SK-N-SH treated with all-trans-retinoic acid at 6 μM for 48 hours (cell line): ENCODE results near the gene MATN4.

Source experiments
- ARNTL ChIP-seq: fragments of 450-650 bp; formaldehyde crosslinking; IDR thresholded peaks from 2 replicates; pipeline ENCODE4 v1.5.0; 2020; ENCODE audit warnings: low read depth, mild to moderate bottlenecking, moderate library complexity, borderline replicate concordance
- CREB5 ChIP-seq: fragments of 250-450 bp; sonication (Bioruptor Pico); IDR thresholded peaks from 2 replicates; pipeline ENCODE4 v1.5.1; 2020; ENCODE audit warnings: low read depth, mild to moderate bottlenecking, moderate library complexity
- CSRNP3 ChIP-seq: fragments of 250-450 bp; sonication (Bioruptor Pico); IDR thresholded peaks from 2 replicates; pipeline ENCODE4 v1.5.1; 2021; ENCODE audit warnings: mild to moderate bottlenecking, moderate library complexity
- OSR1 ChIP-seq: fragments of 250-450 bp; sonication (Bioruptor Pico); IDR thresholded peaks from 2 replicates; pipeline ENCODE4 v1.8.0; 2022; ENCODE audit warnings: moderate library complexity, mild to moderate bottlenecking, inconsistent platforms
- PATZ1 ChIP-seq: fragments of 250-450 bp; sonication (Bioruptor Pico); IDR thresholded peaks from 2 replicates; pipeline ENCODE4 v1.8.0; 2020; ENCODE audit warnings: mild to moderate bottlenecking, moderate library complexity, borderline replicate concordance
- PPARA ChIP-seq: fragments of 250-450 bp; sonication (Bioruptor Pico); IDR thresholded peaks from 2 replicates; pipeline ENCODE4 v1.5.0; 2020; ENCODE audit warnings: mild to moderate bottlenecking, borderline replicate concordance
- RARB ChIP-seq: fragments of 250-450 bp; sonication (Bioruptor Pico); IDR thresholded peaks from 2 replicates; pipeline ENCODE4 v1.8.0; 2021; ENCODE audit warnings: mild to moderate bottlenecking, moderate library complexity
- SNAI2 ChIP-seq: fragments of 250-450 bp; sonication (Bioruptor Pico); IDR thresholded peaks from 2 replicates; pipeline ENCODE4 v1.5.0; 2020; ENCODE audit warnings: mild to moderate bottlenecking, moderate library complexity
- ZFP3 ChIP-seq: fragments of 250-450 bp; sonication (Bioruptor Pico); IDR thresholded peaks from 2 replicates; pipeline ENCODE4 v1.5.0; 2020; ENCODE audit warnings: mild to moderate bottlenecking, moderate library complexity
- ZFP30 ChIP-seq: fragments of 450-650 bp; formaldehyde crosslinking; IDR thresholded peaks from 2 replicates; pipeline ENCODE4 v1.5.0; 2022; ENCODE audit warnings: mild to moderate bottlenecking, moderate library complexity
- ZNF565 ChIP-seq: fragments of 450-650 bp; formaldehyde crosslinking; conservative IDR thresholded peaks from 2 replicates; pipeline ENCODE4 v1.5.0; 2020; ENCODE audit warnings: low read depth, mild to moderate bottlenecking, moderate library complexity
- ZNF70 ChIP-seq: fragments of 450-650 bp; formaldehyde crosslinking; IDR thresholded peaks from 2 replicates; pipeline ENCODE4 v1.5.0; 2020; ENCODE audit warnings: mild to moderate bottlenecking, moderate library complexity
- ZNF8 ChIP-seq: fragments of 450-650 bp; formaldehyde crosslinking; IDR thresholded peaks from 2 replicates; pipeline ENCODE4 v1.5.0; 2020; ENCODE audit warnings: mild to moderate bottlenecking, moderate library complexity

- TF ChIP-seq RARB (CRISPR knock-in tag) (no peak), ZFP30 (CRISPR knock-in tag) (no peak), PATZ1 (CRISPR knock-in tag) (no peak), ZNF565 (no peak), ZNF8 (CRISPR knock-in tag) (no peak), ZFP3 (no peak), SNAI2 (CRISPR knock-in tag) (no peak), CREB5 (CRISPR knock-in tag) (no peak), CSRNP3 (CRISPR knock-in tag) (no peak), PPARA (CRISPR knock-in tag) (no peak), OSR1 (CRISPR knock-in tag) (no peak), ARNTL (CRISPR knock-in tag) (no peak), ZNF70 (CRISPR knock-in tag) (no peak)
Observed at GRCh38 chr20:45353746-45354145, 45.6 kb upstream of the MATN4 start.
